MG63 (cell line): ENCODE data around the gene TFR2. TPM values are rescaled to one million over a fixed set of nuclear protein-coding genes. Genes with fewer than 3 reads are reported as not detected.

Source experiments
- DNase-seq: peaks from one replicate; pipeline ENCODE4 v3.0.0-alpha.2; 2020
- H3K27me3 ChIP-seq: fragments of 250-450 bp; sonication (Bioruptor Pico); 2 replicates; pipeline ENCODE4 v1.5.1; 2020; ENCODE audit warnings: mild to moderate bottlenecking, moderate library complexity
- H3K36me3 ChIP-seq: fragments of 250-450 bp; sonication (Bioruptor Pico); 2 replicates; pipeline ENCODE4 v1.5.1; 2020; ENCODE audit warnings: mild to moderate bottlenecking, moderate library complexity
- H3K4me3 ChIP-seq: fragments of 250-450 bp; sonication (Bioruptor Pico); 2 replicates; pipeline ENCODE4 v1.5.1; 2020; ENCODE audit warnings: mild to moderate bottlenecking, moderate library complexity
- H3K9me3 ChIP-seq: fragments of 250-450 bp; sonication (Bioruptor Pico); 2 replicates; pipeline ENCODE4 v1.5.1; 2020; ENCODE audit warnings: mild to moderate bottlenecking, moderate library complexity
- total RNA-seq: library from RNA; depleted of rRNA; stranded (reverse); fragments of >200 nt; shearing (Covaris generic); gene quantifications from 2 replicates; pipeline ENCODE4 v1.2.3, GENCODE V29; 2014; ENCODE audit warnings: low replicate concordance; rRNA removed

Gene TFR2
- 0.33 TPM in 1 of 2 replicates, not detected in the other for total RNA-seq

DNA sequence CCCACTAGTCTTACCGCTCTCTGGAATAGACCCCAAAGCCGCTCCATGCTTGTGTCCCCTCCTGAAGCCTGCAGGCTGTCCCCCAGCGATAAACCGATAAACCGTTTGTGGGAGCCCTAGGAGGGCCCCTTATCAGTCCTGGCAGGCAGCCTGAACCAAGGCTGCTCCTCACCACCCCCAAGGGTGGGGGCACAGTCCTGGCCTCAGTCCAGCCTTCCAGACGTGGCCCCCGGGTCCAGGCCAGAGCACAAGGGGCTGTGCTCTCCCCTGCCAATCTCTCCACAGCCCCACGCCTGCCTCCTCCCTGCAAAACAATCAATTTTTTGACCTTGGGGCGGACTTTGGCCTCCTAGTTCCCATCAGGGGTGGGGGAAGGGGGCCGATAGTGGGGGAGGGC is at the start of gene TFR2:
TFR2 (minus strand) TSS at position 90 of the 397 bp plus-strand sequence; CDS start at position 47, 43 bp downstream.
- Histone ChIP-seq H3K27me3 (no peaks in the 10 kb centered on the region), H3K9me3 (no peaks in the 10 kb centered on the region), H3K36me3 (no peaks in the 10 kb centered on the region), H3K4me3 (no peak within 1 kb of the TSS)
- DNase-seq, result no peak

DNA sequence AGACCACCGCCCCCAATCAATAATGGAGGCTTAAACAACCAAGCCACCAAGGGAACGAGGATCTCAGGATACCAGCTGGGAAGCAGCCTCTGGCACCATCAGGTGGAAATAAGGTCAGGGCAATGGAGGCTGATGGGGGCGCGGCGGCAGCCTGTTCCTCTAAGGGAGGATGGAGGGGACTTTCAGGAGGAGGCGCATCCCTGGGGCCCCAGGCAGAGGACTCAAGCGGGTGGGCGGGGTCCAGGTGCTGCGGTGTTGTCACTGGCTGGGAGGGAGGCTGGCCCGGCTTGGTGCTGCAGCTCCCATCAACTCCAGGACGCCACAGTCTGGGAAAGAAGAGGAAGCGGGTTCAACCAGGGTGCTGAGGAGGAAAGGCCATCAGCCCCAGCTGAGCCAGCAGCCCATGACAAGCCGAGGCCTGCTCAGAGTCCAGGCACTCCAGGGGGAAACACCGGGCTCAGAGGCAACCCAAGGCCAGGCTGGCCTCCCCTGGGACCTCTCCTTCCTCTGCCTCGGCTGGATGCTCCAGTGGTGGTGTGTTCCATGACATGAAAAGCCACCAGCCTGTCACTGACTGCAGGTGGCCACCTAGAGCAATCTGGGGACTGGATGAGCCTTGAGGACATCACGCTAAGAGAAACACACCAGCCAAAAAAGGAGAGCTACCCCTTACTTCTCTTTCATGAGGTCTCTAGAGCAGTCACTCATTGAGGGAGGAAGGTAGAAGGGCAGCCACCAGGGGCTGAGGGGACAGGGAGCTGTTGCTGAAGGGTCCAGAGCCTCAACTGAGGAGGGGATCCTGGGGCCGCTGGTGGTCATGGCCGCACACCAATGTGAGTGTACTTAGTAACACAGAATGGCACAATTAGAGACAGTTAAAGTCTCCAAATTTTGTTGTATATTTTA is 48.1 kb upstream of the TFR2 start:
- no peaks in the 10 kb centered on the region for H3K27me3 ChIP-seq
- no peaks in the 10 kb centered on the region for H3K9me3 ChIP-seq
- no peak overlapping the region for H3K4me3 ChIP-seq
- DNase-seq, result no peak
- peaks cover 21% of the 10 kb centered on the region for H3K36me3 ChIP-seq

DNA sequence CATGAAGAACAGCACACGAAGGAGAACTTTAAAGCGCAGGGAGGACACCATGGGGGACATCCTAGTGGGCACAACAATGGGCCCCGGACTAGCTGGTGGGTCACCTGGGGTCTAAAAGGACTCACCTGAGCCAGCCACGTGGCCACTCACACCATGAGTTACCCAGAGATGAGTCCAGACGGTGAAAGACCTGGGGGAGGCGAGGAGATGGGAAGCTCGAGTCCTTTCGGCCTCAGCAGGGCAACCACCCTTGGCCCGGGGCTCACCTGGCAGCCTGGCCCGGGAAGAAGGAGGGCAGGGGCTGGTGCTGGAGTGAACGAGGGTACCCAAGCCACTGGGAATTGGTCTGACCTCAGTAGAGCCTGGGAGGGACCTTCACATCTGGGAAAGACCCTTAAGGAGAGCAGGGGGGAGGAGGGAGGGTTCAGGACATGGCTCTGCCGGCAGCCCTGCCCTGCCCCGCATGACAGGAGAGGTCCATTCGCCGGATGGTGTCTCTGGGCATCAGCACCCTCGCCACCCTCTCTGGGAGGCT is 47.0 kb upstream of the TFR2 start:
- Histone ChIP-seq H3K9me3 (no peaks in the 10 kb centered on the region), H3K36me3 (peaks cover 21% of the 10 kb centered on the region), H3K27me3 (no peaks in the 10 kb centered on the region), H3K4me3 (no peak overlapping the region)
- DNase-seq, result no peak

DNA sequence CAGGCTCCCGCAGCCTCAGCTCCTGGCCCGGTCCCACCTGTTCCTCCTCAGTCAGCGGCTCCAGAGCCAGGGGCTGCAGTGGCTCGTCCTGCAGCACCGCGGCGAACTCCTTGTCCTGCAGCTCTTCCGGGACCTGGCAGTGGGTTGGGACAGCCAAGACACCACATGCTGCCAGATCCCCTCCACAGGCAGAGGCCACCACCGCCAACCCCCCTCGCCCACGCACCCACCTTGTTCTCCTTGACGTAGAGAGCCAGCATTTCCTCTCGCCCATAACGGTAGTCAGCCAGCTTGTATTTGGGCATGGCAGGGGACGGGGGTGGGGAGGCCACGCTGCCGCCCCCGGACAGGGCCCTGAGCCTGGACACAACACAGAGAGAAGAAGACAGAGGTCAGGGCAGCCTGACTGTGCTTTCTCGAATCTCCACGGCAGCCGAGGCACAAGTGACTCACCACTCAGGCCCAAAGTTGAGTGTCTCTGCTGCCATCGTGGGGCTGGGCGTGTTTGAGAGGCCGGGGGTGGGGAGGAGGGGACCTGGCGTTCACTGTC is 46.5 kb upstream of the TFR2 start:
- no peaks in the 10 kb centered on the region for H3K9me3 ChIP-seq
- DNase-seq, result no peak
- no peaks in the 10 kb centered on the region for H3K27me3 ChIP-seq
- peaks cover 21% of the 10 kb centered on the region for H3K36me3 ChIP-seq
- H3K4me3 ChIP-seq, result no peak overlapping the region

DNA sequence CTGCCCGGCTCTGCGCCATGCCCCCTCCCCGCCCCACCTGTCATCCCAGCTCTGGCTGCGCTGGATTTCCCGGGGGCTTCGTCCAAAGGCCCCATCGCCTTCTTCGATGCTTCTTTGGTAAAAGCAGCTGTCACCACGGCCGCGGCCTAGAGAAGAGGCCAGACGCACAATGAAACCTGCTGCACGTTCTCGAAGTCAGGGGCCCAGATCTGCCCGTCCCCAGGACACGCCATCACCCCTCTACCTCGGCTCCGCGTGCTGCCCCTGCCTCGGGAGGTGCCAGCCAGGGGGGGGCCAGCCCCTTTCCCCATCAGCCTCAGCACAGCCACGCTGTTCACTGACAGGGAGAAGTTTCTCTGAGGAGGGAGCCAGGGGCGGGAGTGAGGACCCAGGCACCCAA is 45.9 kb upstream of the TFR2 start:
- Histone ChIP-seq H3K27me3 (no peaks in the 10 kb centered on the region), H3K36me3 (peaks cover 25% of the 10 kb centered on the region), H3K9me3 (no peaks in the 10 kb centered on the region), H3K4me3 (no peak overlapping the region)
- DNase-seq, result no peak

DNA sequence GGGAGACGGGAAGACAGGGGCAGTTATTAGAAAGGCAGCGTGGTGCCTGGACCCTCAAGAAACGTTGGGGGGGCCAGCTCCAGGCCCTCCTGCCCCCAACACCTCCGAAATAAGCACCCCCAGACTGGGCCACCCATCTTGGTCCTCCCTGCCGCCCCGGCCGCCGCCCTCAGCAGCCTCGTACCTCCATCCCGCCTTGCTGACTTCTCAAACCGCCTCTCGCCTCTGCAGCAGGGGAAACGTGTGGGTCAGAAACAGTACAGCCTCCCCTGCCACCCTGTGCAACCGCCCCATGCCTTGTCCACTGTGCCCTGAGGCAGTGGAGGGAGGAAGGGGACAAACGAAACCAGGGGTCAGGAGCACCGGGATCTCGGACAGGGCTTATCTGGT is 45.5 kb upstream of the TFR2 start:
- no peaks in the 10 kb centered on the region for H3K9me3 ChIP-seq
- DNase-seq, result no peak
- peaks cover 29% of the 10 kb centered on the region for H3K36me3 ChIP-seq

DNA sequence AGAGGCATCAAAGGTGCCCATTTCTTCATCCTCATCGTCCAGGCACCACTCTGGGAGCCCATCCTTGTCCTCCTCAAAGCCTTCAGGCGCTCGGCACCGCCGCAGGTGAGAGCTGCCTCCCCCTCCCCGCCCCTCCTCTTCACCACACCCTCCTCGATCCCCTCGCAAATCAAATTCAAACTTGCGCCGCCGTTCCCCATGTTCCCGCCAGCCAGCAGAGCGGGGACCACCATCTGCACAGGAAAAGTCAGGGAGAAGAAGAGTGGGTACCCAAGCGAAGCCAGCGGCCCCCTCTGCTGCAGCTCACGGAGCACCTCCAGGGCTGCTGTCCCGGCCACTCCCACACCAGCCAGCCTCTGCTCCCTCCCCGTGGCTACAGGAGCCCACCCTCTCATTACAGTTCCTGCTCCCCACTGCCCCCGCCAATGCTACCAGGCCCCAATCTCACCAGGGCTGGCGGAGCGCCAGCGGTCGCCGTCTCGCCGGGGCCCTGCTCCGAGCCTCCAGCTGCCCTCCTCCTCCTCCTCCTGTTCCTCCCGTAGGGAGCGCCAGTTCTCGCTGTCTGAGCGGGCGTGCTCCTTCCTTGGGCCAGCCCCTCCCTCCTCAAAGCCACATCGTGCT is 45.0 kb upstream of the TFR2 start:
- DNase-seq, result no peak
- Histone ChIP-seq H3K27me3 (no peaks in the 10 kb centered on the region), H3K9me3 (no peaks in the 10 kb centered on the region), H3K4me3 (no peak overlapping the region), H3K36me3 (peaks cover 33% of the 10 kb centered on the region)

More for the DNA sequence above, 45.5 kb upstream of the TFR2 start:
- H3K4me3 ChIP-seq, result no peak overlapping the region
- H3K27me3 ChIP-seq, result no peaks in the 10 kb centered on the region

DNA sequence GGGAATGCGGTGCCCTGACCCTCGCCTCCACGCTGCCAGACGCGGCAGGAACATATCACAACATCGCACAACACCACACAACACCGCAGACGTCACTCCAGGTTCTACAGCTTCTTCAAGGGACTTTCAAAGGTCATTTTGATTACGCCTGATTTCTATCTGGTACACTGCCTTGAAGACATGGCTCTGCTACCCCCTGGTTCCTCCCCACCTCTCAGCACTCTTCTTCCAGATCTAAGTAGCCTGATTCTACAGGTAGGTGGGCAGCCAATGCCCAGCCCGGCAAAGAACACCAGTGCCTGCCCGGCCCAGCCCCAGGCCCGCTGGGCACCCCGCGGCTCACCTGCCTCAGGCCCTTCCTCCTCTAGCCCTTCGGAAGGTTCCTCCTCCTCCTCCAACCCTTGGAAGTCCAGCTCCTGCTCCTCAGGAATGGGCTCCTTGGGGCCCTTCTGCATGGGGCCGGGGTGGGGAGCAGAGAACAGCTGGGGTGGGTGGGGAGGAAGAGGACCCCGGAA is 44.3 kb upstream of the TFR2 start:
- peaks cover 33% of the 10 kb centered on the region for H3K36me3 ChIP-seq

DNA sequence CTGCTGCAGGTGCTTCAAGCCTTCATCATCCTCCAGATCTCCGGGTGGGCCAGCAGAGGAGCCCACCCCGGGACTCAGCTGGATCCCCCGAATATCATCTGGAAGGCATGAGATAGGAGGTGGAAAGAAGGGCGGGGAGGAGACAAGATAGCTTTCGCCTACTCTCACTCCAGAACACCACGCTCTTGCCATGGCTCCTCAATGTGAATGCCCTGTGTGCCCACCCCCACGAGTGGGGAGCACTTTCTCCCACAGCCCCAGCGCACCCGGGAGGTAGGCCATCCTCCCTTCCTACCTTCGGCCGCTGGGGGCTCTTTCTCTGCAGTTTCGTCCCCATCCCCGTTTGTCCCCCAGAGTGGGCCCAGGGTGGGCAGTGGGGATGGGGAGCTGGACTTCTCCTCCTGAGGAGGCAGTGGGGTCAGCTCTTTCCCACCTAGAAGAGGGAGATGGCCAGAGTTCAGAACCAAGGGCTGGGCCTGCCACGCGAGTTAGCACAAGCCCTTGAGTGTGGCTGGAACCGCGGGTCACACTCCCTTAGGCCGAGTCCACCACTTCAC is 43.8 kb upstream of the TFR2 start:
- Histone ChIP-seq H3K27me3 (no peaks in the 10 kb centered on the region), H3K4me3 (no peak overlapping the region), H3K9me3 (no peaks in the 10 kb centered on the region), H3K36me3 (peaks cover 33% of the 10 kb centered on the region)
- DNase-seq, result no peak

More for the DNA sequence above, 44.3 kb upstream of the TFR2 start:
- no peaks in the 10 kb centered on the region for H3K27me3 ChIP-seq
- H3K4me3 ChIP-seq, result no peak overlapping the region
- DNase-seq, result no peak
- no peaks in the 10 kb centered on the region for H3K9me3 ChIP-seq

DNA sequence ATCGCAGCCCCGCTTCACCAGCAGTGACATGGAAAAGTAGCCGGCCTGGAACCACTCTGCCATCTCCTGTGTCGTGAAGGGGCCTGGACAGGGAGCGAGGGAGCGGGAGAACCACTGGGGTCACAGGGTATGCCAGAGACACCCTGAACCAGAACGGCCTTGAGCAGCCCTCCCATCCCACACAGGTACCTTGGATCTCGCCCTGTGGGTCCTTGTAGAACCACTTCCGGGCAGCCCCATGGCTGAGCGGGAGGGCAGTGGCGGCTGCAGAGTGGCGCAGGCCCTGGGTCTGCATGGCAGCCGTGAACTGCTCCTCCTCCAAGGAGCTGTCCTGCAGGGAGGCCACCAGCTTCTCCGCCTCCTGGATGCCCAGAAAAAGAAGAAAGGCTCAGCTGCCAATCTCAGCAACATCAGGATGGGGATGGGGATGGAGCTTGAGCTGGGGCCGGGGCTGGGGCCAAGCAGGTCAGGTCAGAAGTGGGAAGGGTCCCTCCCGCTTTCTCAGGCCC is 43.2 kb upstream of the TFR2 start:
- H3K9me3 ChIP-seq, result no peaks in the 10 kb centered on the region
- no peak for DNase-seq
- H3K36me3 ChIP-seq, result peaks cover 33% of the 10 kb centered on the region
- H3K4me3 ChIP-seq, result no peak overlapping the region
- H3K27me3 ChIP-seq, result no peaks in the 10 kb centered on the region

DNA sequence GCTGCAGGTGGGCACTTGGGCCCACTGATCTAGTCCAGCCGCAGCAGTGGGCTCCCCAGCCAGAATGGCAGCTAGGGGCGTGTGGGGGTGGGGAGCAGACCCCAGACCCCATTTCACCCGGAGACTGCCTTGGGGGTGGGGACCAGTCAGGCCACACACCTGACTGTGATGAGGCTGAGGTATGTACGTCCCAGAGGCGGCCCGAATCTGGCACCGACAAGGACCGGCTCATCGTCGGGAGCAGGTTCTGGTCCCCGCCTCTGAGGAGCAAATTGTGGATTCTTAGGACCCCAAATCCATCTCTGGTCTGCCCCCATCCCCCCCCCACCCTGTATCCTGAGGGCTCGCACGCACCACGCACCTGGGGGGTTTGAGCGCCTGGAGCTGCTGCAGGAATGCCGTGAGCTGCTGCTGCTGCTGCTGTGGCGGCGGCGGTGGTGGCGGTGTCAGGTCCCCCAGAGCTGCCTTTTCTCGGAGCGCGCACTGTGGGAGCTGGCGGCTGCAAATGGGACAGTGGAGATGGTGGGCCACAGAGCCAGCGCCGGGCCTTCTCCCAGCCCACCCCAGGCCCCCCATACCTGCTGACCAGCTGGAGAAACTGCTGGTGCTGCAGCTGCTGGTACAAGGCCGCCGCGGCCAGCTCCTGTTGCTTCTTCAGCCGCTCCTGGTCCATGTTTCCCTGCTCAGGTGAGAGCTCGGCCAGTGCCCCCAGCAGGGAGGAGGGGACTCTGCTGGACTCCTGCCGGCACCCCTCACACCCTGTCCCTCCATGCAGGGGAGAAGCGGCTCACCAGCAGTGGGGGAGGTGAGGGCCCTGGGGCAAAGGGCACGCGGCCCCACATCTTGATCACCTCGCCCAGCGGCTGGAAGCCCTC is 42.5 kb upstream of the TFR2 start:
- no peak overlapping the region for H3K4me3 ChIP-seq
- H3K27me3 ChIP-seq, result no peaks in the 10 kb centered on the region
- H3K36me3 ChIP-seq, result peaks cover 28% of the 10 kb centered on the region
- DNase-seq, result no peak
- H3K9me3 ChIP-seq, result no peaks in the 10 kb centered on the region

DNA sequence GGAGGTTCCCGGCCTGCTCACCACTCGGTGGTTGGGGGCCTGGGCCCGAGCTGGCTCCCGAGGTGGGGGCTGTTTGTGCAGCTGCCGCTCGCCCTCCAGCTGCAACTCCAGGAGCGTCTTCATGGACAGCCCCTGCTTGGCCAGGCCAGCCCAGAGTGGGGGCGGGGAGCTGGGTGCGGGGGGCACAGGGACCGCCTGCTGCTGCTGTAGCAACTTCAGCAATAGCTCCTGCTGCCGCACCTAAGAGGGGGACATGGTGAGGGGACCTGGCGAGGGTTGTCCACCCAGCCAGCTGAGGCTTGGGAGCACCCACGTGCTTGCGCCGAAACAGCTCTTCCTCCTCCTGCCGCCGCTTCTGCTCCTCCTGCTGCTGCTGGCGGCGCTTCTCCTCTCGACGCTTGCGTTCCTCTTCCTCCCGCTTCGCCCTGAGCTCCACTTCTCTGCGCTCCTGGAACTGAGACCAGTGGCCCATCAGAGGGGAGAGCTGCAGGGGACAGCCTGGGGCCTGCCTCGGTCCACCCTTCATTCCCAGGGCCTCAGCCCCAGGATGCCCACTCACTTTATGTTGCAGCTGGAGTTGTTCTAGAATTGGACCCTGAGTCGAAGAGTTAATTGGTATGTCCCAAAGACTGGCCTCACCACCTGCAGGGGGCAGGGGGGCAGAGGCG is 41.8 kb upstream of the TFR2 start:
- DNase-seq, result no peak
- H3K9me3 ChIP-seq, result no peaks in the 10 kb centered on the region
- H3K36me3 ChIP-seq, result peaks cover 27% of the 10 kb centered on the region
- no peak overlapping the region for H3K4me3 ChIP-seq
- no peaks in the 10 kb centered on the region for H3K27me3 ChIP-seq

DNA sequence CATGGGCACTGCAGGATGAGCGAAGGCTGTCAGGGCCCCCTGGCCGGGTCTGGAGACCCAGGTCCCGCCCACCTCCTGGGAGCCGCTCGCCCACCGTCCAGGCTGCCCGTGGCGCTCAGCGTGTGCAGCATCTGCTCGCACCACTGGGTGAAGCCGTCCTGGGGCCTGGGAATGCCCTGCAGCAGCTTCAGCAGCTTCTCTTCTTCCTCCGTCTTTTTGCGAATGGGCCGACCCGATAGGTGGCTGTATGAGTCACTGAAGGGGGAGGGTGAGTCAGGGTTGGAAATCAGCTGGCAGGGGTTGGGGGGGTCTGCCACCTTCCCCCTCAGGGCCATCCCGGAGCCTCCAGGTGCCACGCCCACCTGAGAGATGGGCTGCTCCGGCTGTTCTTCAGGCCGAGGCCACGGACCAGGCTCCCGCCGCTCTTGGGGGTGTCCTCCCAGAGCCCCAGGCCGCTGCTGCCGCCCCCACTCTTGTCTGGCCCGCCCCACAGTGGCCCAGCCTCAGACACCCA is 40.9 kb upstream of the TFR2 start:
- no peak overlapping the region for H3K4me3 ChIP-seq
- no peaks in the 10 kb centered on the region for H3K9me3 ChIP-seq
- H3K36me3 ChIP-seq, result peaks cover 33% of the 10 kb centered on the region
- no peak for DNase-seq
- H3K27me3 ChIP-seq, result no peaks in the 10 kb centered on the region

DNA sequence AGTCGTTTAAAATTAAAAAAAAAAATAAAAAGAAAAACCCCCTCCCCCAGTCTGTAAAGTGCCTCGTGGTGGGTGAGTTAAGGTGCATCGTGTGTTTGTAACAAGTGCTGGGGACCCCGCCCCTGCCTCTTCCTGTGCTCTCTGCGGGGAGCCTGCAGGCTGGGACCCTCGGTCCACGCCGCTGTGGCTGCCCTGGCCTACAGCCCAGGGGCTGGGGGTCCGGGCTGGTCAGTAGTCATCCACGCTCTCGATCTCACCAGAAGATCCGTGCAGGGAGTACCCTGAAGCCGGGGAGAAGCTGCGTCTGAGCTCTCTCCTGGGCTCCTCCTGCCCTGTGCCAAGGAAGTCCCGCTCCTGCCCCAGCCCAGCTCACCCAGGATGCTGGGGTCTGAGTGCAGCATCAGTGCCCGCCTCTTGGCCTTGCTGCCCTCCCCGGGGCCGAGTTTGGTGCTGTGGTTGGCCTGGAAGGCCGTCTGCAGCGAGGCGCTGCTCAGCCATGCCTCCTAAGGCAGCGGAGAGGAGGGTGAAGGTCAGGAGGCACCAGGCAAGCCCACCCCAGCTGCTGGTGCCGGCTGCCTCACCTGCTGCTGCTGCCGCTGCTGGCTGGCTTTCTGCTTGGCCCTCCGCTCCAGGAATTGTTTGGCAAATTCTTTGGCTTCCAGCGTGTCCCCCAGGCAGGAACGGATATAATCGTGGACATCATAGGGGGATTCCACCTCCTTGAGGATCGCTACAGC is 40.3 kb upstream of the TFR2 start:
- no peak overlapping the region for H3K4me3 ChIP-seq
- no peaks in the 10 kb centered on the region for H3K9me3 ChIP-seq
- no peaks in the 10 kb centered on the region for H3K27me3 ChIP-seq
- H3K36me3 ChIP-seq, result peaks cover 37% of the 10 kb centered on the region
- DNase-seq, result no peak
